HG03342 (cell line): ENCODE data around the gene TTC7B.
"Not testable (repeated sequence)": the region's sequence is repeated elsewhere in the genome, so short reads cannot be mapped to it uniquely, and the experiment has no call there.

Experiments
- ATAC-seq: cut with Tn5 transposase; IDR thresholded peaks from one replicate; pipeline ENCODE4 v1.9.1; 2021; ENCODE audit warnings: mild to moderate bottlenecking, moderate library complexity; ENCODE audit not compliant: unreplicated experiment

TTC7B gene

GRCh38 chr14:90836692-90837063 is 20.4 kb upstream of the TTC7B start:
- ATAC-seq: no peak

- ATAC-seq: no peak
Observed at GRCh38 chr14:90831821-90832220, 15.6 kb upstream of the TTC7B start.

- ATAC-seq: no peak
Observed at GRCh38 chr14:90830931-90831701, 14.9 kb upstream of the TTC7B start.

- ATAC-seq: no peak
Observed at GRCh38 chr14:90829677-90830076, 13.4 kb upstream of the TTC7B start.

GRCh38 chr14:90828642-90829487 is 12.6 kb upstream of the TTC7B start:
- ATAC-seq: peak; percentile 28

GRCh38 chr14:90827919-90828610 is 11.8 kb upstream of the TTC7B start:
- peak; percentile 95 for ATAC-seq

GRCh38 chr14:90823542-90823941 is 7.3 kb upstream of the TTC7B start:
- not testable (repeated sequence) for ATAC-seq

- no peak for ATAC-seq
Observed at GRCh38 chr14:90820958-90821357, 4.7 kb upstream of the TTC7B start.

- ATAC-seq: no peak
Observed at GRCh38 chr14:90819734-90820393, 3.6 kb upstream of the TTC7B start.

- ATAC-seq: no peak
Observed at GRCh38 chr14:90818715-90819114, 2.5 kb upstream of the TTC7B start.

GRCh38 chr14:90816681-90817436 is 629 bp upstream of the TTC7B start:
- ATAC-seq: no peak

- ATAC-seq: no peak
Observed at GRCh38 chr14:90815572-90815821, 733 bp downstream of the TTC7B start.

- no peak for ATAC-seq
Observed at GRCh38 chr14:90814806-90815571, 1.2 kb downstream of the TTC7B start.

GRCh38 chr14:90813442-90813841 is 2.8 kb downstream of the TTC7B start:
- ATAC-seq: no peak

- ATAC-seq: no peak
Observed at GRCh38 chr14:90812109-90812508, 4.1 kb downstream of the TTC7B start.

- no peak for ATAC-seq
Observed at GRCh38 chr14:90811641-90812040, 4.6 kb downstream of the TTC7B start.

- ATAC-seq: no peak
Observed at GRCh38 chr14:90810806-90811205, 5.4 kb downstream of the TTC7B start.

- no peak for ATAC-seq
Observed at GRCh38 chr14:90809530-90810312, 6.5 kb downstream of the TTC7B start.
